HAP-1 (cell line): ENCODE measurements around the gene CYP51A1.
"Not testable (repeated sequence)": the region's sequence is repeated elsewhere in the genome, so short reads cannot be mapped to it uniquely, and the experiment has no call there.

Experiments used
- DNase-seq, 2 experiments: peaks; one replicate each; pipeline ENCODE4 v3.0.0-alpha.2; 2016 to 2020; ENCODE audit warnings: low spot score in 2 of 2
- H3K27me3 ChIP-seq: fragments of 250-450 bp; sonication (Bioruptor Pico); 2 replicates; pipeline ENCODE4 v1.5.1; 2020; ENCODE audit warnings: low read depth, mild to moderate bottlenecking, moderate library complexity
- H3K36me3 ChIP-seq: fragments of 250-450 bp; sonication (Bioruptor Pico); replicated peaks from 2 replicates; pipeline ENCODE4 v1.5.1; 2020; ENCODE audit warnings: mild to moderate bottlenecking
- H3K4me1 ChIP-seq: fragments of 250-450 bp; sonication (Bioruptor Pico); 2 replicates; pipeline ENCODE4 v1.5.1; 2020; ENCODE audit warnings: mild to moderate bottlenecking
- H3K4me3 ChIP-seq: fragments of 250-450 bp; sonication (Bioruptor Pico); 2 replicates; pipeline ENCODE4 v1.5.1; 2020; ENCODE audit warnings: mild to moderate bottlenecking, moderate library complexity
- H3K9me3 ChIP-seq: fragments of 250-450 bp; sonication (Bioruptor Pico); 2 replicates; pipeline ENCODE4 v1.5.1; 2020; ENCODE audit warnings: mild to moderate bottlenecking, moderate library complexity
- in situ Hi-C: fragments of 300-500 bp; cut with MboI; formaldehyde crosslinking; loops from 3 replicates; pipeline ENCODE4 v1.14.3; 2020; ENCODE audit warnings: low sequenced_read_pairs, inconsistent platforms, mixed read lengths

Gene CYP51A1

GRCh38 chr7:92134271-92135051 is at the start of gene CYP51A1:
TSS of gene CYP51A1 (minus strand) at chr7:92134477. CDS start at chr7:92134364, 113 bp downstream.
- Histone ChIP-seq H3K4me1 (peaks cover 16% of the 10 kb centered on the region), H3K9me3 (0 out of 2 replicates have a peak, but pooled peaks cover under 1% of the 10 kb centered on the region), H3K36me3 (peaks cover 16% of the 10 kb centered on the region), H3K4me3 (peak within 1 kb of the TSS; percentile 87), H3K27me3 (no peaks in the 10 kb centered on the region)
- peak; percentile 79 to 94 for DNase-seq
- in situ Hi-C loops, result no loop called here

DNA sequence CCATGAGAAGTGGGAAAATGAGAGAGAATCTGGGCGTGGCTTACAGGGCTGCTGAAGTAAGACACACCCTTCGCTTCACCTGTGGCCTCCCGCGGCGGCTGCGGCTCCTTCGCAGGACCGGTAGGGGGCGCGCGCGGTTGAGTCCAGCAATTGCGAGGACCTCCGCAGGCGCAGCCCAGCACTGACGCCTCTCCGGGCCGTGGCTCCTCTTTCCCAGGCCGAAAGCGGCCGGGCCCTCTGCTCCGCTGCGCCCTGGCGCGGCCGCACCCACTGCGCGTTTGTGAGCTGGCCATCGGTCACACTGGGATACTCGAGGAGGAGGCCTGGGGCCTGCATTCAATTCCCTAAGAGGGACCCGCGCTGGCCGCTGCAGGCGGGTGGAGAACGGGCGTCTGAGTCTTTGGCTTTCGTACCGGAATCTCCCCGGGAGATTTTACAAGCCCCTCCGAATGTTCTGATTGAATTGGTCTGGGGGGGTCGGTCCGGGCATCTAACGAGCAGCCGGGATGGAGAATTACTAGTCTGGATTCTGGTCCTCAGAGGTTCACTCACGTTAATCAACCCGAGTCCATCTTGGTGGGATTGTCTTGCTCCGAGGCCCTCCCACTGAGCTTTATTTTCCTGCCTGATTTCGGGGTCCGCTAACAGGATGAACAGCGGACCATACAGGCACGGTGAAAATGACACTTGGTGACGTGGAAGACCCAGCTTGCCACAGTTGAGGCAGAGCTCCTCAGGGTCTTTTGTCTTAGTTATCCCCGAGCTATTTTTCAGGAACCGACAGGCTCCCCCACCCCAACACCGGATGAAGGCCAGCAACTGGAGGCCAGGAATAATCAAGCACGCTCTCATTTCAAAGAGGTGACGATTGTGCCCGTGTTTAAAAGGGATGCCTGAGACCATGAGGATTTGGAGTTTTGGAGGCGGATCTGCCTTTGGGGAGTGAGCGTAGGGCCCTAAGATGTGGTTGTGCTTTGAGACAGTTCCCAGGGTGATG is 44.9 kb upstream of the CYP51A1 start, which contains the start of gene LRRD1:
Gene LRRD1, minus strand, starts transcription at position 215 of the 997 bp plus-strand sequence. CDS start 13,940 bp downstream, outside the sequence.
- Histone ChIP-seq H3K27me3 (no peaks in the 10 kb centered on the region), H3K4me3 (peak within 1 kb of the TSS; percentile 8; the same call in 1 of the 2 replicates), H3K36me3 (no peaks in the 10 kb centered on the region), H3K4me1 (no peaks in the 10 kb centered on the region), H3K9me3 (0 out of 2 replicates have a peak, but pooled peaks cover 2% of the 10 kb centered on the region)
- DNase-seq, result peak; percentile 59 to 93
- in situ Hi-C loops, result no loop called here

- Histone ChIP-seq H3K4me1 (no peaks in the 10 kb centered on the region), H3K4me3 (no peak overlapping the region), H3K27me3 (no peaks in the 10 kb centered on the region), H3K36me3 (no peaks in the 10 kb centered on the region), H3K9me3 (0 out of 2 replicates have a peak, but pooled peaks cover 2% of the 10 kb centered on the region)
- DNase-seq, result no peak
- in situ Hi-C loops, result no loop called here
Observed at GRCh38 chr7:92177362-92177761, 43.1 kb upstream of the CYP51A1 start.

- H3K36me3 ChIP-seq, H3K9me3 ChIP-seq, in situ Hi-C loops, H3K27me3 ChIP-seq, H3K4me1 ChIP-seq, H3K4me3 ChIP-seq, DNase-seq: not testable (repeated sequence)
Observed at GRCh38 chr7:92169529-92169928, 35.3 kb upstream of the CYP51A1 start.

- Histone ChIP-seq H3K36me3 (no peaks in the 10 kb centered on the region), H3K4me3 (no peak overlapping the region), H3K4me1 (no peaks in the 10 kb centered on the region), H3K27me3 (peaks cover 21% of the 10 kb centered on the region), H3K9me3 (no peaks in the 10 kb centered on the region)
- no peak for DNase-seq
- in situ Hi-C loops, result no loop called here
Observed at GRCh38 chr7:92161271-92161670, 27.0 kb upstream of the CYP51A1 start.

DNA sequence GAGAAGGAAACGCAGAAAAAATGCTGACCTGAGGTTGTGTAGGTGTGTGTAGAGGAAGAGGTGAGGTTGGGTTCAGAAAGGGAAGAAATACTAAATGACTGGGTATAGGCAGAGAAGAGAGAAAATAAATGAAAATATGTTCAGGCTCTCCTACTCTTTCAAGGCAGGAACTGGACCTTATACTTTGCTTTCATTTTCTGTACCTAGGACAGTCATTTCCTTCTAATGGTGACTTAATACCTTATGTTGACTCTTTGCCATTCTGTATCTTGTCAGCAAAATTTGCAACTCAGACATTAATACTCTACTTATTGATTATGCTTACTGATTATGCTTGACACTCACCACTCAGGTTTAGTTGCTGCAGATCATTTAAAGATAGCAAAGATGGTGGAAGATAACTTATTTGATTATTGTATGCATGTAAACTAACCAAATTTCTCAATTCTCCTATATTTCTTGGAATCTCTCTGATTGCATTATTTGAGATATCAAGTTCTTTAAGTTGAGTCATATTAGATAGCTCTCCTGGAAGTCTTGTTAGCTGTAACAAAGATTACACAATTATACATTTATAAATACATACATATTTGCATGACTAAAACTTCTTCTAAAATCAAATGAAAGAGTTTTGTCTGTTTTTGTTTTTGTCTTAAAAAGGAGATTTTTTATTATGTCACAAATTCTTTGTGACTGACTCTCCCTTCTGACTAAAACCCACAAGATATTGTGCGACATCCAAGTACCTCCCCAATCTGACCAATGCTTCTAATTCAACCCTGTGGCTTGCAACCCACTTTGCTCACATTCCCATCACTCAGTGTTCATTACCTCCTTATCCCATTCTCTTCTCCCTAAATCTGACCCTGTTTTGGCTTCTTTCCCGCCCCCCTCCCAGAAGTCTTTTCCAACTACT is 24.6 kb upstream of the CYP51A1 start:
- no peak overlapping the region for H3K4me3 ChIP-seq
- no peaks in the 10 kb centered on the region for H3K9me3 ChIP-seq
- no peak for DNase-seq
- H3K27me3 ChIP-seq, result peaks cover 17% of the 10 kb centered on the region; the same call in 1 of the 2 replicates
- in situ Hi-C loops, result no loop called here
- H3K4me1 ChIP-seq, result no peaks in the 10 kb centered on the region
- no peaks in the 10 kb centered on the region for H3K36me3 ChIP-seq

- no peak for DNase-seq
- in situ Hi-C loops, result no loop called here
Observed at GRCh38 chr7:92156990-92157389, 22.7 kb upstream of the CYP51A1 start.

DNA sequence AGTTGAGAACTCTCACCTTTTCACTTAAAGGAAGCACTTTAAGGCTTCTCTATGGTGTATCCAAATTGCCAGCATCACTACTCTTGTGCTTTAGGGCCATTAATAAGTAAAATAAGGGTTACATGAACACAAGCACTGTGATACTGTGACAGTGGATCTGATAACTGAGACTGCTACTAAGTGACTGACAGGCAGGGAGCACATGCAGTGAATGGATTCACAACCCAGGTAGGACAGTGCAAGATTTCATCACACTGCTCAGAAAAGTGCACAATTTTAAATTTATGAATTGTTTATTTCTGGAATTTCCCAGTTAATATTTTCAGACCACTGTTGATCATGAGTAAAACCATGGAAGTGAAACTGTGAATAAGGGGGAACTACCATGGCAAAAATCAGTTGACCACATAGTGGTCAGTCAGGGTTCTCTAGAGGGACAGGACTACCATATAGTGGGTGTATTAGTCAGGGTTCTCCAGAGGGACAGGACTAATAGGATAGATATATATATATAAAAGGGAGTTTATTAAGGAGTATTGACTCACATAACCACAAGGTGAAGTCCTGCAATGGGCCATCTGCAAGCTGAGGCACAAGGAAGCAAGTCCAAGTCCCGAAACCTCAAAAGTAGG is 20.9 kb upstream of the CYP51A1 start:
- no peak overlapping the region for H3K4me3 ChIP-seq
- in situ Hi-C loops, result no loop called here
- no peaks in the 10 kb centered on the region for H3K36me3 ChIP-seq
- H3K4me1 ChIP-seq, result no peaks in the 10 kb centered on the region
- no peaks in the 10 kb centered on the region for H3K27me3 ChIP-seq
- H3K9me3 ChIP-seq, result no peaks in the 10 kb centered on the region
- DNase-seq, result no peak

More at GRCh38 chr7:92156990-92157389, 22.7 kb upstream of the CYP51A1 start:
- H3K4me3 ChIP-seq, result no peak overlapping the region
- H3K36me3 ChIP-seq, result no peaks in the 10 kb centered on the region
- no peaks in the 10 kb centered on the region for H3K4me1 ChIP-seq
- no peaks in the 10 kb centered on the region for H3K9me3 ChIP-seq
- peaks cover 7% of the 10 kb centered on the region; the same call in 1 of the 2 replicates for H3K27me3 ChIP-seq

DNA sequence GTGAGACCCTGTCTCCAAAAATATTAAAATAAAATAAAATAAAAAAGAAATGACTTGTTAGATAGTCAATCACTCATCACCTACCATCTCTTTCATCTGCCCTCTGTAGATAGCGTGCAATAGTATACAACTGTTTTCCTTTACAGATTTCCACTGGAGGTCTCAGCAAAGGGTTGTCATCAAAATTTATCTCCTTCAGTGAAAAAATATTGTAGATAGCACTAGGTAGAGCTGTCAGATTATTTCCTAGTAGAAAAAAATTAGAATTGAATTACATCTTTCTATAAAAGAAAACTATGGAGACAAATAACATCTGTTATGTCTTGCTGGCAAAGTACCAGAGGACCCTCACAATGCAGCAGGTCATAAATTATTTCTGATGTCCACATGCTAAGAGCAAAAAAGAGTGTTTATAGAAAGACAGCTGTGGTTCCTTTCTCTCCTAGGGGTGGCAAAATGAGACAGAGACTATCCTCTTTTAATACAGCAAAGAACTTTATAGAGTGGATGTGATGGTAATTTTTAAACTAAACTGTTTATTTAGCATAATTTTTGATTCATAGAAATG is 16.3 kb upstream of the CYP51A1 start:
- no peaks in the 10 kb centered on the region for H3K27me3 ChIP-seq
- DNase-seq, result no peak
- in situ Hi-C loops, result no loop called here
- H3K9me3 ChIP-seq, result no peaks in the 10 kb centered on the region
- H3K36me3 ChIP-seq, result no peaks in the 10 kb centered on the region
- H3K4me3 ChIP-seq, result no peak overlapping the region
- no peaks in the 10 kb centered on the region for H3K4me1 ChIP-seq

- Histone ChIP-seq H3K4me1 (no peaks in the 10 kb centered on the region), H3K27me3 (no peaks in the 10 kb centered on the region), H3K4me3 (no peak overlapping the region), H3K9me3 (no peaks in the 10 kb centered on the region), H3K36me3 (no peaks in the 10 kb centered on the region)
- DNase-seq, result no peak
- in situ Hi-C loops, result no loop called here
Observed at GRCh38 chr7:92149736-92150239, 15.5 kb upstream of the CYP51A1 start.

DNA sequence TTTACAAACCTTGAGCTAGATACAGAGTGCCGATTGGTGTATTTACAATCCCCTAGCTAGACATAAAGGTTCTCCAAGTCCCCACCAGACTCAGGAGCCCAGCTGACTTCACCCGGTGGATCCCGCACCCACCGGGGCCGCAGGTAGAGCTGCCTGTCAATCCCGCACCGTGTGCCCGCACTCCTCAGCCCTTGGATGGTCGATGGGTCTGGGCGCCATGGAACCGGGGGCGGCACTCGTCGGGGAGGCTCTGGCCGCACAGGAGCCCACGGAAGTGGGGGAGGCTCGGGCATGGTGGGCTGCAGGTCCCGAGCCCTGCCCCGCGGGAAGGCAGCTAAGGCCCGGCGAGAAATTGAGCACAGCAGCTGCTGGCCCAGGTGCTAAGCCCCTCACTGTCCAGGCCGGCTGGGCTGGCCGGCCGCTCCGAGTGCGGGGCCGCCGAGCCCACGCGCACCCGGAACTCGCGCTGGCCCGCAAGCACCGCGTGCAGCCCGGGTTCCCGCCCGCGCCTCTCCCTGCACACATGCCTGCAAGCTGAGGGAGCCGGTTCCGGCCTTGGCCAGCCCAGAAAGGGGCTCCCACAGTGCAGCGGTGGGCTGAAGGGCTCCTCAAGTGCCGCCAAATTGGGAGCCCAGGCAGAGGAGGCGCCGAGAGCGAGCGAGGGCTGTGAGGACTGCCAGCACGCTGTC is 9.1 kb upstream of the CYP51A1 start:
- H3K4me1 ChIP-seq, in situ Hi-C loops, H3K36me3 ChIP-seq, H3K4me3 ChIP-seq, DNase-seq, H3K9me3 ChIP-seq, H3K27me3 ChIP-seq: not testable (repeated sequence)

GRCh38 chr7:92142791-92143190 is 8.5 kb upstream of the CYP51A1 start:
- H3K27me3 ChIP-seq, H3K36me3 ChIP-seq, DNase-seq, H3K9me3 ChIP-seq, H3K4me1 ChIP-seq, in situ Hi-C loops, H3K4me3 ChIP-seq: not testable (repeated sequence)
